GM21619 (cell line): ENCODE data around the gene PIGN.

Experiments used
- ATAC-seq: cut with Tn5 transposase; IDR thresholded peaks from one replicate; pipeline ENCODE4 v1.9.1; 2021; ENCODE audit not compliant: unreplicated experiment

Gene PIGN, protein sequence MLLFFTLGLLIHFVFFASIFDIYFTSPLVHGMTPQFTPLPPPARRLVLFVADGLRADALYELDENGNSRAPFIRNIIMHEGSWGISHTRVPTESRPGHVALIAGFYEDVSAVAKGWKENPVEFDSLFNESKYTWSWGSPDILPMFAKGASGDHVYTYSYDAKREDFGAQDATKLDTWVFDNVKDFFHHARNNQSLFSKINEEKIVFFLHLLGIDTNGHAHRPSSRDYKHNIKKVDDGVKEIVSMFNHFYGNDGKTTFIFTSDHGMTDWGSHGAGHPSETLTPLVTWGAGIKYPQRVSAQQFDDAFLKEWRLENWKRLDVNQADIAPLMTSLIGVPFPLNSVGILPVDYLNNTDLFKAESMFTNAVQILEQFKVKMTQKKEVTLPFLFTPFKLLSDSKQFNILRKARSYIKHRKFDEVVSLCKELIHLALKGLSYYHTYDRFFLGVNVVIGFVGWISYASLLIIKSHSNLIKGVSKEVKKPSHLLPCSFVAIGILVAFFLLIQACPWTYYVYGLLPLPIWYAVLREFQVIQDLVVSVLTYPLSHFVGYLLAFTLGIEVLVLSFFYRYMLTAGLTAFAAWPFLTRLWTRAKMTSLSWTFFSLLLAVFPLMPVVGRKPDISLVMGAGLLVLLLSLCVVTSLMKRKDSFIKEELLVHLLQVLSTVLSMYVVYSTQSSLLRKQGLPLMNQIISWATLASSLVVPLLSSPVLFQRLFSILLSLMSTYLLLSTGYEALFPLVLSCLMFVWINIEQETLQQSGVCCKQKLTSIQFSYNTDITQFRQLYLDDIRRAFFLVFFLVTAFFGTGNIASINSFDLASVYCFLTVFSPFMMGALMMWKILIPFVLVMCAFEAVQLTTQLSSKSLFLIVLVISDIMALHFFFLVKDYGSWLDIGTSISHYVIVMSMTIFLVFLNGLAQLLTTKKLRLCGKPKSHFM

GRCh38 chr18:62186774-62187542, at the start of gene PIGN, which contains the start of gene RELCH:
Gene PIGN (minus strand): TSS chr18:62187056. CDS start chr18:62161353, 25,703 bp downstream.
Gene RELCH (plus strand): TSS chr18:62187255. CDS start chr18:62187506, 251 bp downstream.
- peak; percentile 88 for ATAC-seq

DNA sequence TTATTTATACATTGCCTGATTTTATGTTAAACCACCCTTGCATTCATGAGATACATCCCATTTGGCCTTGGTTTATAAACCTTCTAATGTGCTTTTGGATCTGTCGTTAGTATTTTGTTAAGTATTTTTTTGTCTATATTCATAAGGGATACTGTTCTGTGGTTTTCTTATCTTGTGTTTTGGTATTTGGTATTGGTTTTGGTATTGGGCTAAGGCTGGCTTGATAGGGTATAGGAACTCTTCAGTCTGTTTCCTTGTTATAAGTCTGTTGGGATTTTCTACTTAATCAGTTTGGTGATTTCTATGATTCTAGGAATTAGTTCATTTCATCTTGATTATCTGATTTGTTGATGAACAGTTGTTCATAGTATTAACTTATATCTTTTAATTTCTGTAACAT, 49.4 kb upstream of the PIGN start:
- ATAC-seq = no peak

GRCh38 chr18:62226047-62226446, 39.2 kb upstream of the PIGN start:
- ATAC-seq = no peak

DNA sequence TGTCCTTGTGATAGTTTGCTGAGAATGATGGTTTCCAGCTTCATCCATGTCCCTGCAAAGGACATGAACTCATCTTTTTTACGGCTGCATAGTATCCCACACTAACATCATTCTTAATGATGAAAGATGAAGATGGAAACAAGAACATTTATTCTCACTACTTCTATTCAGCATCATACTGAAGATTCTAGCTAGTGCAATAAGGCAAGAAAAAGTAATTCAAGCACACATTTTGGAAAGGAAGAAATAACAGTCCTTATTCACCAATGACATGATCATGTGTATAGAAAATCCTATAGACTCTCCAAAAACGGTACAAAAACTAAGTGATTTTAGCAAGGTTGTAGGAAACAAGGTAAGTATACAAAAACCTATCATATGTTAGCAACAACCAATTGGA, 37.4 kb upstream of the PIGN start:
- no peak for ATAC-seq

DNA sequence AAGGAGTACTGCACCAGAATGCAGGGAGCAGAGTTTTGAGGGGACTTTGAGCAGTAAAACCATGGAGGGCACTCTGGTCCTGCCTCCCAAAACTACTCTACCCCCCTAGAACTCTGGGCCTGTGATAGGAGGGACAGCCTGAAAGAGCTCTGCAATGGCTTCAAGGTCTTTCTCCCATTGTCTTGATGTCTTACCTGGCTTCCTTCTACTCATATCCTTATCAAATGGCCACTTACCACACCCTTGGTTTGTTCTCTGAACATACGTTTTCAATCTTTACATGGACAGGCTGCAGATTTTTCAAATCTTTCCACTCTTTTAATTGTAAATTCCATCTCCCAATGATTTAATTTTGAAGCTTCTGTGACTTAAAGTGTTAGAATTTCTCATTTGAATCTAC, 27.9 kb upstream of the PIGN start:
- ATAC-seq = no peak

- no peak for ATAC-seq
Observed at GRCh38 chr18:62211325-62211828, 24.5 kb upstream of the PIGN start.

DNA sequence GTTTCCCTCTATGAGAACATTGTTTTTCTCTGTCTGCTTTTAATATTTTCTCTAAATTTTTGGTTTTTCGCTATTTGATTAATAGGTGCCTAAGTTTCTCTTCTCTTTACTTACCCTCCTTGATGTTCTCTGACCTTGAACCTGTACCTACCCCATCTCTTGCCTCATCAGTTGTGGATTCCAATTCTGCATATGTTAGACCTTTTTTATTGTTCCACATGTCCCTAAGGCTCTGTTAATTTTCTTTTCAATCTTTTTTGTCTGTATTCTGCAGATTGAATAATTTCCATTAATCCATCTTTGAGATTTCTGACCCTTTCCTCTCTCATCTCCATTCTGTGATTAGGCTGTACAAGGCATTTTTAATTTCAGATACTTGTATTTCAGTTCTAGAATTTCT, 23.3 kb upstream of the PIGN start:
- no peak for ATAC-seq

GRCh38 chr18:62209046-62209445, 22.2 kb upstream of the PIGN start:
- no peak for ATAC-seq

DNA sequence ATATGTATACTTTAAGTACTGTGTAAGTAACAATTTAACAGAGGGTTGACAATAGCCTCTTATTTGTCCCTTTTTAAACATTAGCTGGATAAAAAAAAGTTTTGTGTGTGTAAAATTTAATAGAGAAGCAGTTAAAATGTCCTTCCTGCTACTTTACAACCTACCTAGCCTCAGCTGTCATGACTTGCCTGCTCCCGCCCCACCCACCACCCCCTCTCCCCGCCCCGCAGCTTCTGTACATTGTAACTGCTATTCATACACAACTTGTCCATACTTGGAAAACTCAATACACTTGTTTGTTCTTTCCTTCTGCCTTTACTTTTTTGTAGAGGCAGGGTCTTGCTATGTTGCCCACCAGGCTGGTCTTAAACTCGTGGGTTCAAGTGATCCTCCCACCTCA, 19.7 kb upstream of the PIGN start:
- no peak for ATAC-seq

GRCh38 chr18:62205824-62206223, 19.0 kb upstream of the PIGN start:
- no peak for ATAC-seq

DNA sequence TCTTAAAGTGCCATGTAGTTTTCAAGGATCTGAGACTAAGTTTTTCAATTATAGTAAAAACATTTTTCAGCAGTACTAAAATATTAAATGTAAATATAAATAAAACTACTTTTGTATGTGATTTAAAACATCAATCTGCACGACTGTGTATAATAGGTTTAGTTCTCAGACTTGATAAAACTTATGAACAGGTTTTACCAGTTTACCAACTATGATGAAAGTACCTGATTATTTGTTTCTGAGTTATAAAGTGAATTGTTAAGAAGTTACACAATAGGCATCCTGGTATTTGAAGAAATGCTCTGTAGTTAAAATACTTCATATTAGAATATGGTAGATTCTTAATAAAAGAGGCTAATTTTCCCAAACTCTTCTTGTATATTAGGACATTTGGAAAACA, 15.0 kb upstream of the PIGN start:
- no peak for ATAC-seq

DNA sequence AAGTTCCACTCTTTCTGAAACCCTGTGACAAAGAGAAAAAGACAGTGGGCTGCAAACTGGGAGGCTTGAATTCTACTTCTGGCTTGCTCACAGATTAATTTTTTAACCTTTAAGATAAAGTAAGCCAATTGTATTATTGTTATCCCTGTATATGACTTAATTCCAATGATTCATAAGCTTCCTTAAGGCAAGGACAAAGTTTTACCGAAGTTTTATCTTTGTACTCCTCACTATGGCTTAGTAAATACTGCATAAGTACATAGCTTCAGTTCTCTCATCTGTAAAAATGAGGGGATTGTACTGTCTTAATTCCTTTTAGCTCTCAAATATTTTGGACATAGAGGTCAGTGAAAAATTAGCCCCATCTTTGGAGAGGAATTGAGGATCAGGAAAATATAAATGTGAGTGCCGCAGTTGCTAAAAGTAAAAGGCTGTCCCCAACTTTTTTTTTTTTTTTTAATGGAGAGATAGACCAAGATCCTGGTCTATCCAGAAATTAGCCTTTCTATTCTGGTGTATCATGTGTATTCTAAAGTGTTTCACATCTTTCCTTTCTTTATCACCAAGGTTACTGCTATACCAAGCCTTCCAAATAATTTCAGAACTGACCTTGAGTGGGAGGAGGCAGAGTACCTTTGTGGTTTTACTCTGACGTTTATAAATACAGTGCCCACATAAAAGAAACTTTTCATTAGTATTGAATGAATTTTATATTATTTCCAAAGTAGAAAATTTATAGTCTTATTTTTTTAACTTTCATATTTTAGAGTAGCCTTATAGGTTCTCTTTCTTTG, 13.5 kb upstream of the PIGN start:
- ATAC-seq = no peak

DNA sequence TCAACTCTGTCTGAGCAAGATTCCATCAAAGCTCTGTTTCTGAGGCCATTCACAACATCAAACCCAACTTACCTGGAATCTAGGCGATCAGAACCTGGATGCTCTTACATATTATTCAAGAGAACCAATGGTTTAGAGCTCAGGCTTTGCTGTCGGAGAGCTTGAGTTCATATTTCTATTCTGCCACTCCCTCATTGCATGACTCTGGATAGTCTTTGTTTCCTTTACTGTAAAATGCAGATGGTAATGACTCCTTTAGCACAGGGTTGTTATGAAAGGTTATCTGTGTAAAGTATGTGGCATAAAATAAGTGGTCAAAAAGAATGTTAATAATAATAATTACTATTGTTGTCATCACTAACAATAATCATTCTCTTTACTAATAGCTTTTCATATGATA, 12.8 kb upstream of the PIGN start:
- no peak for ATAC-seq

DNA sequence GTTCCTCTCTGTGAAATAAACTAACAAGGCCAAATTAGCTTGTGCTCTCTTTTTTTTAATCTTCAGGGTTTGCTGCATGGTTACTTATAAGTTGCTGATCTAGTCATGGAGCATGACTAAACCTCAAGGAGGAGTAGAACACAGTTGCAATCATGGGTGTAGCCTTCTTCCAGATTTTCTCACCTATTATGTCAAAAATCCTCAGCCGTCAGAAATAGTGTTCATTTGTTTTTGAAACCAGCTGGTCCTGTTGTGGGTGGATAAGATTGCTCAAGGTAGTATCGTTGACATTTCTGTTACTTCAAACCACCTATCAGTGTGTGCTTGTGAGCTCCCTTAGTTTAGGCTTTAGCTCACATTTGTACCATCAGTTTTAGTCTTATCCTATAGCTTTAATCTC, 11.4 kb upstream of the PIGN start:
- no peak for ATAC-seq

DNA sequence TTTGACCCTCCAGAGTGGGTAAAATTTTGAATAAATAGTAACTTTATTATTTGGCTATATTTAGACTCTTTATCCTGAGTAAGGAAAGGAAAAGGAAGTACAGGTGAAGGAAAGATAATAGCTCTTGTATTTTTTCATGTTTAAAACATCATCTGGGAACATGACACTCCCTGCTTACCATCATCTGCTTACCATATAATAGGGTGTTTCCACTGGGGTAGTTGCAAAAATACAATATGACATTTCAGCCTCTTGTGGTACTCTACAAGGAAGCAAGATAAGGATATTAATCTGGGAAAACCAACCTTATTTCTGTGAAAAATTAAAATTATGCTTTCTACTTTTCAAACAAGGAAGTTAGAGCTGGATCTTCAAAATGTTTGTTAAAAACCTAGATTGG, 10.1 kb upstream of the PIGN start:
- ATAC-seq = no peak

GRCh38 chr18:62196079-62196478, 9.2 kb upstream of the PIGN start:
- no peak for ATAC-seq

DNA sequence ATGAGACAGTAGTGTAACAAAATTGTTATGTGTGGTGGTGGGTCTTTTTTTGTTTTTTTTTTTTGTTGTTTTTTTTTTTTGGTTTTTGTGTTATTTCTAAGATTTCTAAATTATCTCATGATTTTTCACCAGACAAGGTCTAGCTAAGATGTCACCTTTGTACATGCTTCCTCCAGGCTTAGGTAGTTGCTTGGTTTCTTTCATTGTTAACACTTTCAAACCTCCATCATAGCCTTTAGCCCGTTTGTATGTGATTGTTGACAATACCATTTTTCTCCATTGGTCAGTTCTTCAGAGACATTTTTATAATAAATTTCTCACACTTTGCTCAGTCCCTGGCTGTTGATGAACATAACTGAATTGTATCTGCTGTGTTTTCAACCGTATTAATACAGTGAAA, 2.4 kb upstream of the PIGN start:
- ATAC-seq = no peak

- peak; percentile 17 for ATAC-seq
Observed at GRCh38 chr18:62187543-62188510, 971 bp upstream of the PIGN start.

GRCh38 chr18:62186499-62186773, 420 bp downstream of the PIGN start:
- peak; percentile 8 for ATAC-seq
